GM12873 (cell line): ENCODE data around the gene FHOD3.

ENCODE experiments used
- TF ChIP-seq, protein P1 (sequence below): IDR thresholded peaks from 2 replicates; pipeline ENCODE4 v1.5.1; 2012; ENCODE audit warnings: low read depth, mild to moderate bottlenecking, moderate library complexity, low read length, control low read depth; ENCODE audit not compliant: insufficient read depth; ENCODE audit errors: missing control alignments

FHOD3 gene

DNA sequence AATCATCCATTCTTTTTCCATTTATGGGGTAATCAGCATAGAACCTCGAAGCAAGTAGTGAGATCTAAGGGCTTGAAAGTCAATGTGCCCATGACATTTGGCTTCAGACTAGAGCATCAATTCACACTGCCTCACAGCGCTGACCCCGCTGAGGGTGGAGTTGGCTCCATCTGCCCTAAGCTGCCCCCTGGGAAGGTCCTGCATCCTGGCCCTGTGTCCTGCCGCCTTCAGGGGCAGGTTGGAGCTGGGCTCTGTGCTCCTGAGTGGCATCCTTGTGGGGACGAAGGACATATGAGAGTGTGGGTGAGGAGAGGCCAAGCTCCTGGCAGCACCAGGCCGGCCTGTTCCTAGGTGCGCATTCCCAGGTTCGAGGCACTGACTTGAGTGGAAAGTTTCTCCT lies 249.4 kb downstream of the FHOD3 start:
- TF ChIP-seq, protein P1, sequence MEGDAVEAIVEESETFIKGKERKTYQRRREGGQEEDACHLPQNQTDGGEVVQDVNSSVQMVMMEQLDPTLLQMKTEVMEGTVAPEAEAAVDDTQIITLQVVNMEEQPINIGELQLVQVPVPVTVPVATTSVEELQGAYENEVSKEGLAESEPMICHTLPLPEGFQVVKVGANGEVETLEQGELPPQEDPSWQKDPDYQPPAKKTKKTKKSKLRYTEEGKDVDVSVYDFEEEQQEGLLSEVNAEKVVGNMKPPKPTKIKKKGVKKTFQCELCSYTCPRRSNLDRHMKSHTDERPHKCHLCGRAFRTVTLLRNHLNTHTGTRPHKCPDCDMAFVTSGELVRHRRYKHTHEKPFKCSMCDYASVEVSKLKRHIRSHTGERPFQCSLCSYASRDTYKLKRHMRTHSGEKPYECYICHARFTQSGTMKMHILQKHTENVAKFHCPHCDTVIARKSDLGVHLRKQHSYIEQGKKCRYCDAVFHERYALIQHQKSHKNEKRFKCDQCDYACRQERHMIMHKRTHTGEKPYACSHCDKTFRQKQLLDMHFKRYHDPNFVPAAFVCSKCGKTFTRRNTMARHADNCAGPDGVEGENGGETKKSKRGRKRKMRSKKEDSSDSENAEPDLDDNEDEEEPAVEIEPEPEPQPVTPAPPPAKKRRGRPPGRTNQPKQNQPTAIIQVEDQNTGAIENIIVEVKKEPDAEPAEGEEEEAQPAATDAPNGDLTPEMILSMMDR = no peak

DNA sequence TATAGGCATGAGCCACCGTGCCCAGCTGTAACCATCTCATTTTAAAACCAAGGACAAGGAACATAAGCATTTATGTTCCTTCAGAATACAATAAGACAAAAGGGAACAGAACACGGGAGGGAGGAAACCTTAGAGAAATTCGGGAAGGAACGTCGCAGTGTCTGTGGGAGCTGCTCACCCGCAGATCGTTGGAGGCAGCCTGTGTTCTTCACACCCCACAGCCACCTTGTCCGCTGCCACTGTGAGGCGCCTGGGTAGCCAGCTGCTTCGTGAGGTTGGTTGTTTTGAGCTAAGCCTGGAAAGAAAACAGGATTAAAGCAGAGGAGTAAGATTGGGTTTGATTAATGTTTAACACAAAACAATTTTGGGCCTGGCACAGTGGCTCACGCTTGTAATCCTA lies 250.0 kb downstream of the FHOD3 start:
- TF ChIP-seq, protein P1 = no peak

DNA sequence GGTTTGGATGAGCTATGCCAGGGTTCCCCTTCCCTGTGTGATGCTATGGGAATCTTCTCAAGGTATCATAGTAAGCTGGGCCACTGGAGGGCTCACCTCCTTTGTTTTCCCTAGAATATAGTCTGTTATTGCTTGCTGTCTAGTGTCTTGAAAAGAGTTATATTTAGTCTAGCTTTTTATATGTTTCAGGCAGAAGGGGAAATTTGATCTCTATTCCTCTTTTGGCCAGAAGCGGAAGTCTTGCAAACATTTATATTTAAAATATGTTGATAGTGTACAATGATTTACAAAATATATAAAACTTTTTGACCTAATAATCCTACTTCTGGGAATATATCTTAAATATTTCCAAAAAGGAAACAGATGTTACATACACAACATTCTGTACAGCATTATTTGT lies 260.7 kb downstream of the FHOD3 start:
- TF ChIP-seq, protein P1 = no peak

DNA sequence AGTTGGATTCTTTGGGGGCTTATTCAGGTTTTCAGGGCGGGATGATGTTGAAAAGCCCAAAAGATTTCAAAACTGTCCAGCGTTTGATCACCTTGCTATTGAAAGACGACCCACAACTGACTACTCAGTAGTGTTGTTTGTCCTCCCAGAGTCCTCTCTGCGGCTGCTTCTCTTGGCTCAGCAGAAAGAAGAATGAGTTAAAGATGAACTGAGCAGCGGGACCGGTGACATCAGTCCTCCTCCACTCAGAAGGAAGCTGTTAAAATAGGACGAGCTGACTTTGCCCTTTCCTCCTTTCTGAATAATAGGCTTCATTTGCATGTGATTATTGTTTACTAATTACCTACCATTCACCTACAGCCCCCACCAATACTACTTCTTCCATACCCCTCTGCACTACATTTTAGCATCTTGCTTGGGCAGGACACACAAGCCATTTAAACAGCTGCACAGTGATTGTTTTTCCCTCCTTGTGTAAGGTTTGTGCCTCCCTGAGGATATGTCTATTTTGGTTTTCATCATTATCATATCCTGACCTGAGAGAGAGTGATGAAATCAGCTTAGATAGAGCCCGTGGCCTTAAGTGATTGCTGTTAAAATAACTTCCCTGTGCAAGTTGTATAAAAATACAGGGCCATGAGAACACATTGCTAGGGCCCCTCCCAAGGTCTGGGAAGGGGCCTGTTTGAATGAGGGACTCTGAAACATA lies 261.8 kb downstream of the FHOD3 start:
- TF ChIP-seq, protein P1 = no peak

DNA sequence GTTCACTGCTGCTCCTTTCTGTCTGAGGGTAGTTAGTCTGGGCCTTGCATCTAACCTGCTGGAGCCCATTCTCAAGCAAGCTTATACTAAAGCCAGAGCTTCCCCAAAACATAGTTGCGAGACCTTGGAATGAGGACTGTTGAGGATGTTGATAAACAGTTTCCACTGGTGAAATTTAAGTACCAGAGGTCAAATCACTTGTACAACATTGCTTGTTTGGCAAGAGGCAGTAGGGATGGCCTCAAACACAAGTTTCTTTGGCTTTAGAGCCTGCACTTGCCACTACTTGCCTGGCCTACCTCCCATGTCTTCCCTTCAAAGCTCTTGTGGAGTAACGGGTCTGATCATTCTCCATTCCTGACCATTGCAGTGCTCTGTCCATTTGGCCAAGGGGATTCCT lies 262.7 kb downstream of the FHOD3 start:
- TF ChIP-seq, protein P1 = no peak

DNA sequence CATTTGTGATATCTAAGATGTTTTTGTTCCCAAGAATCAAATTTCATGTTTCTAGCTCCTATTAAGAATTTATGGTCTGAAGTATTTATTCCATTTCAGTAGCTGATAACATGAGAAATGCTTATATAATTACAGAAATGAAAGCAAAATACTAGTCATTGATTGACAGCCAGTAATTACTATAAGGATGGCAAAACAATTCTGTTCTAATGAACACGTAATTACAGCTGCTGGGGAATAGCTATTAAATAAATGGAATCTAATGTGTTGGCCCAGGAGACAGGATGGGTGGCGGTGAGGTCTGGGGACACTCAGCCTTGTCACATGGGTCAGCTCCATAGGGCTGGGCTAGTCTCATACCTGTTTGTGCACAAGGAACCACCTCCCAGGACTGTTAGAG lies 263.5 kb downstream of the FHOD3 start:
- TF ChIP-seq, protein P1 = no peak

DNA sequence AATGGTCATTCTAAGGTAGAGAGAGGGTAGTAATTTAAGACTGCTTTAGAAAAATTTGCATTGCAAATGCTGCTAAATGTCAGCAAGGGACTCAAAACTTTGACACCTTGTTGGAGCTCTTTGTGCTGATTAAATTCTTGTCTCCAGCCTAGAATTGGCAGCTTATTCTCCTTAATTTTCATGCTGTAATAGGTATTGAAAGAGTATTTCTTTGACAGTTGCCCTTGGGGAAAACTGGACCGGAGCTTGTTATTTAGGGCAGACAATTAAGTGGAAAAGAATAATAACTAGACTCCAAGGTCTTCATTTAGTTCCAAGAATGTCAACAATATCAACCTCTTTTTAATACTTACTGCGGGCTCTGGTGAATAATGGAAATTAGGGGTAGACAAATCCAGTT lies 267.3 kb downstream of the FHOD3 start:
- TF ChIP-seq, protein P1 = no peak
